GM18526 (cell line): Measurements from ENCODE around the gene PNPLA2.

Experiments
- POLR2A ChIP-seq: IDR thresholded peaks from 3 replicates; pipeline ENCODE4 v1.6.1; 2011; ENCODE audit not compliant: insufficient read length; ENCODE audit errors: extremely low read depth

PNPLA2 gene

GRCh38 chr11:791658-792534 is 26.8 kb upstream of the PNPLA2 start:
- no peak for TF ChIP-seq POLR2A

- no peak for TF ChIP-seq POLR2A
Measured at GRCh38 chr11:792535-792821, 26.2 kb upstream of the PNPLA2 start.

DNA sequence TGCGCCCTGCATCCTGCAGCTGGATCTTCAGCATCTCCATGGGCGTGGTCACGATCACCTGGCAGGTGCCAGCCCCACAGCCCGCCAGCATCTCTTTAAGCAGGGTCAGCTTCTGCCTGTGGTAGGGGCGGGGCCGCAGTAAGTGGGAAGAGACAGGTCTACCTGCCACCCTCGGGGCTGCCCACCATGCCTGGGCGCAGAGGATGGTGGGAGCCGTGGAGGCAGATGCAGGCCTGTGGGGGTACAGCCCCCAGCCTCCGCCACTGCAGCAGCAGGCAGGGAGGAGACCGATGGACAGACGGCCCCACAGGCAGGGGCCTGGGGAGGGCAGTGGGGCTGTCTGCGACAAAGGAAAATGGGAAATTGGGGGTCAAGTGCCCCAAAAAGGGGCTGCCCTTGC is 25.8 kb upstream of the PNPLA2 start:
- no peak for TF ChIP-seq POLR2A

GRCh38 chr11:793556-793955 is 25.2 kb upstream of the PNPLA2 start:
- TF ChIP-seq POLR2A, result no peak

DNA sequence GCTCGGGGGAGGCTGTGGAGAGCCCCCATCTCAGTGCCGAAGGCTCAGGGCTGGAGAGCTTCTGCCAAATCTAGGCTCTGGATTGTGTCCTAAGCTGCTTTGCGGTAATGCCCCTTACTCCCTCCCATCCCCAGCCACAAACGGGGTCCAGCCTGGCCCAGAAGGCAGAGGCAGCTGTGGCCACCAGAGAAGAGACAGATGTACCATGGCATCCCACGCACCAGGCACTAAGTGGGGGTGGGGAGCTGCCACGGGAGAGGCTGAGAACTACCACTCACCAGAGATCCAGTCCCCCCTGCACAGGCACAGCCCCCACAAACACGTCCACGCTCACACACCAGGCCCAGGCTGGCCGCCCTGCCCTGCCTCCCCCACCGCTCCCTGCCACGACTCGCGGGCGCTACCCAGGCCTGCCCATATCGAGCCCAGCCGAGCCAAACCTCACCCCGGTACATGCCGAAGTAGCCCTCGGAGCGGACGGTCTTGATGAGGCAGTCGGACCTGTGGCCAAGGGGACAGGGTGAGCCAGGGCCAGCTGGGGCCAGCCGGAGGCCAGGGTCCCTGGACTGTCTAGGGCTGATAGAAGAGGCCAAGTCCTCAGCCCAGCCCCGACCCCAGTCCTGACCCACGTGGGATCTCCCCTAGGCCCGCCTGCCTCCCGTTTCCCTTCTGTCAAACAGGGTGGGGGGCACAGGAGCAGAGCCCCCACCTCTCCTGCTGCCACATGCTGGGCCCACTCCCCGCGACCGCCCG is 24.5 kb upstream of the PNPLA2 start:
- TF ChIP-seq POLR2A, result no peak

- TF ChIP-seq POLR2A, result no peak
Measured at GRCh38 chr11:794766-795633, 23.7 kb upstream of the PNPLA2 start.

GRCh38 chr11:795634-796564 is 22.8 kb upstream of the PNPLA2 start:
- peak; percentile 49 for TF ChIP-seq POLR2A

DNA sequence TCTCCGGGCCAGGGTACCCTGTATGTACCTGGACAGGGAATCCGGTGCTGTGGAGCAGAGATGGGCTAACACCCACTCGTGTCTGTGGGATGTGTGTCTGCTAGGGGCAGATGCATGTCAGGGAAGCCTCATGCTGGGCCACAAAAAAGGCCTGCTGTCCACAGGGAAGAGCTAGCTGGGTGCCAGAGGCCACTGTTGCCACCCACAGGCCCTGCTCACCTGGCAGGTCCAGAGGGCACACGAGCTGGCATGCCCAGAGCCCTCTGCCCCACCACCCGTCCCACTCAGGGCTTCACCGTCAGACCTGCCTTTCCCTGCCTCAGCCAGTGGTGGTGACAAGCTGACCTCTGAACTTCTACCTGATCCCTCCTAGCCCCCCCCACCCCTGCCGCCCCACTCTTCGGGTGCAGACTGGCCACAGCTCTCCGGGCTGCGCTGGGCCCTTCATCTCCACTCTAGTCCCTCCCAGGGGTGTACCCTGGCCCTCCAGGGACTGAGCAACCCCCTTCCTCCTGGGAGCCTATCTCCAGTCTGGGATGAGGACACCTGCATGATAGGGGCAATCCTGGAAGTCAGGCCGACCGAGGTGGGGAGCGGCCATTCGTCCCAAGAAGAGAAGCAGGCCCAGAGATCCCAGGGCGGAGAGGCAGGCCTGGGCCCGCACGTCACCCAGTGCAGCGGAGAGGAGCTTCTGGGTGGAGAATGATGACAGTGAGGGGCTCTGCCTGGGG is 22.0 kb upstream of the PNPLA2 start:
- TF ChIP-seq POLR2A, result peak; percentile 3

- TF ChIP-seq POLR2A, result no peak
Measured at GRCh38 chr11:797296-798092, 21.2 kb upstream of the PNPLA2 start.

DNA sequence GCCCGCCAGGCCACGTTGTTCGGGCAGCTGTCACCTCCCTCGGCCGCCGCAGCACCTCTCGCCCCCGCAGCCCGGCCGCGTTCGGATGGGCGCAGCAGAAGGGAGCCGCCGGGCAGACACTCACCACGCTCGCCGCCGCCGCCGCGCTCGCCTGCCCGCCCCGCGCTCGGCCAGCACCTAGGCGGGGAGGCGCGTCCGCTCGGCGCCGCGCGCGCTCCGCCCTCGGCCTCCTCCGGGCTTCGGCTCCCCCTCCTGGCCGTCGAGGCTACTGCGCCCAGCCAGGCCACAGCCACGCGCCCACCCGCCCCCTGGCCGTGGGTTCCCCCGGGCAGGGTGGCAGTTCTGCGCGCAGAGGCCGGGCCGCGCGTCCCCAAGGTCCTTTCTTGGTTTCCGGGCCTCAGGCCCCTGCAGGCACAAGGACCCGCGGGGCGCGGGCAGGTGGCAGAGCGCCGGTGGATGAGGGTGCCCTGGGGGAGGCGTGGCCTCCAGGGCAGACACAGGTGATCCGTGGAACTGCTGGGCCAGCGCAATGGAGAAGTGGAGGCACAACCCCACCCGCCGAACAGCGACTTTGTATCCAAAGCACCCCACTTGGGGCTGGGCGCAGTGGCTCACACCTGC is 20.5 kb upstream of the PNPLA2 start, which contains the start of gene SLC25A22:
SLC25A22 (minus strand) TSS at position 189 of the 621 bp plus-strand sequence. CDS start 3,275 bp downstream, outside the sequence.
- peak; percentile 66 for TF ChIP-seq POLR2A

DNA sequence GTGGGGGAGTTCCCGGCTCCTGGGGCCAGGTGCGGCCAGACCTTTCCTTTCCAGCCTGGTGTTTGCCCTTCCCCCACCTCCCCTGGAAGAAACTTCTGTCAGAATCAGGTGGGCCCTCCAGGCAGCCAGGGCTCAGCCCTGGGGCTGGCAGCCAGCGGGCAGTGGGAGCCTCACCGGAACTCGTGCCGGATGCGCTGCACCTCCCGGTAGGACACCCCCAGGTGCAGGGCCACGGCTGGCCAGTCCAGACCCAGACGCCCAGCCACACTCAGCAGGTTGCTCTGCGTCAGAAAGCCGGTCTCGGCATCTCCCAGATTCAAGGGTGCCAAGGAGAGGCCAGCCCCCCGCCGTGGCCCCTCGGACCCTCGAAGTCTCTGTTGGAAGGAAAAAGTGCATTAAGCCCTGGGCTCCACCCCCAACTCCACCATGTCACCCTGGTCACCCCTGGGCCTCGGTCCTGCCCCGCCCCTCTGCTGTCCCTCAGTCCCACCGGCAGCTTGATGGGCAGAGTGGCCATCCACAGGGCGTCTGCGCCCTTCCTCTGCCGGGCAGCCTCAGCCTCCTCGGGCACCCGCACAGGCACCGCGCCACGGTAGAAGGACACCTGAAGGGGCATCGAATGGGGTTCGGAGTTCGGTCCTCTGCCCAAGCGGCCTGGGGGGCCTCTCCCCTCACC is 18.9 kb upstream of the PNPLA2 start:
- TF ChIP-seq POLR2A, result no peak

GRCh38 chr11:800473-800872 is 18.2 kb upstream of the PNPLA2 start:
- no peak for TF ChIP-seq POLR2A
